Adrenal gland (tissue), 5 donors: ENCODE measurements around the gene KMT5C.

ENCODE experiments used
- CTCF ChIP-seq, 6 experiments: fragments of 450-650 bp in 4 of 6; fragments of 200-600 bp in 2 of 6; sonication (generic) in 1 of 6; IDR thresholded peaks; 1 replicate in 5 of 6; 2 replicates in 1 of 6; pipeline versions ENCODE4 v1.5.1 to v1.8.0; 2016 to 2021; ENCODE audit warnings: antibody characterized with exemption in 6 of 6, mild to moderate bottlenecking in 2 of 6, moderate library complexity in 1 of 6
- POLR2A ChIP-seq, 2 donors: fragments of 450-650 bp; IDR thresholded peaks; one replicate each; pipeline ENCODE4 v1.6.1; 2017; ENCODE audit warnings: antibody characterized with exemption in 2 of 2, mild to moderate bottlenecking in 2 of 2, moderate library complexity in 1 of 2
- donor health status: DM: no; HTN: no; CAD: no.

GRCh38 chr19:55390461-55390880, 50.8 kb downstream of the KMT5C start:
- no peak for TF ChIP-seq CTCF (IDR thresholded peaks at IDR 0.05)
- no peak for TF ChIP-seq POLR2A (IDR thresholded peaks at IDR 0.05)
